ENCODE measurements around the gene C1RL. TPM values are rescaled to one million over a fixed set of nuclear protein-coding genes. Genes with fewer than 3 reads are reported as not detected.

Gene C1RL
- total RNA-seq, 1 experiment from 2014 or later: 72.9 TPM

DNA sequence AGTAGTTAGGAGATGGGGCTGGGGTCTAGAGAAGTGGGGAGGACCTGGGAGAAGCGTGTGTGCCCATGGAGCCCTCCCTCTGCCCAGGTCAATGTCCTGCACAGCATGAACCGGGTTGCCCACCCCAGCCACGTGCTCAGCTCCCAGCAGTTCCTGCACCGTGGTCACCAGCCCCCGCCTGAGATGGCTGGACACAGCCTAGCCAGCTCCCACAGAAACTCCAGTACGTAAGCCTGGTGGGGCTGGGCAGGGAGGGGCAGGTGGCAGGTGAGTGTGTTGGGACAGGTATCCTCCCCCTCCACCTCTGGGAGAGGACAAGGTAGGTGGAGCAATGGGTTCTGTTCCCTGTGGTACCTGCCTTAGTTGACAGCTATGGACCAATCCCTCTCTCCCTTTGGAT is 41.8 kb upstream of the C1RL start:
- Histone ChIP-seq H3K9me3 (ENCODE audit: insufficient read depth, low read depth) (no peaks in the 10 kb centered on the region), H4K20me1 (ENCODE audit: insufficient read depth) (no peaks in the 10 kb centered on the region), H2AFZ (no peak overlapping the region), H3F3A (ENCODE audit: insufficient read depth, low read depth) (peaks cover 33% of the 10 kb centered on the region), H3K4me3 (no peak overlapping the region), H3K27me3 (ENCODE audit: insufficient read depth, low read depth) (no peaks in the 10 kb centered on the region), H3K36me3 (ENCODE audit: low read depth) (peaks cover 6% of the 10 kb centered on the region; the same call in 1 of the 2 replicates), H3K79me2 (ENCODE audit: low read depth) (no peaks in the 10 kb centered on the region), H3K9me2 (ENCODE audit: insufficient read depth) (no peaks in the 10 kb centered on the region), H3K27ac (no peak overlapping the region), H3K4me1 (replicated peaks; ENCODE audit: insufficient read depth) (peaks cover 26% of the 10 kb centered on the region), H3K4me2 (no peak overlapping the region)
- TF ChIP-seq, protein P1, sequence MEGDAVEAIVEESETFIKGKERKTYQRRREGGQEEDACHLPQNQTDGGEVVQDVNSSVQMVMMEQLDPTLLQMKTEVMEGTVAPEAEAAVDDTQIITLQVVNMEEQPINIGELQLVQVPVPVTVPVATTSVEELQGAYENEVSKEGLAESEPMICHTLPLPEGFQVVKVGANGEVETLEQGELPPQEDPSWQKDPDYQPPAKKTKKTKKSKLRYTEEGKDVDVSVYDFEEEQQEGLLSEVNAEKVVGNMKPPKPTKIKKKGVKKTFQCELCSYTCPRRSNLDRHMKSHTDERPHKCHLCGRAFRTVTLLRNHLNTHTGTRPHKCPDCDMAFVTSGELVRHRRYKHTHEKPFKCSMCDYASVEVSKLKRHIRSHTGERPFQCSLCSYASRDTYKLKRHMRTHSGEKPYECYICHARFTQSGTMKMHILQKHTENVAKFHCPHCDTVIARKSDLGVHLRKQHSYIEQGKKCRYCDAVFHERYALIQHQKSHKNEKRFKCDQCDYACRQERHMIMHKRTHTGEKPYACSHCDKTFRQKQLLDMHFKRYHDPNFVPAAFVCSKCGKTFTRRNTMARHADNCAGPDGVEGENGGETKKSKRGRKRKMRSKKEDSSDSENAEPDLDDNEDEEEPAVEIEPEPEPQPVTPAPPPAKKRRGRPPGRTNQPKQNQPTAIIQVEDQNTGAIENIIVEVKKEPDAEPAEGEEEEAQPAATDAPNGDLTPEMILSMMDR (conservative IDR thresholded peaks at IDR 0.05): no peak
- no peak for TF ChIP-seq EZH2 (IDR thresholded peaks at IDR 0.05; ENCODE audit: low read depth)
- intact Hi-C loops (cut with micrococcal nuclease; ENCODE audit: unreplicated experiment): no loop called here
- DNase-seq: no peak
- ChIA-PET POLR2A (ENCODE audit: unreplicated experiment) (no interaction called here), CTCF (no interaction called here)
- BruUV-seq (replicated peaks): no TSS peak

DNA sequence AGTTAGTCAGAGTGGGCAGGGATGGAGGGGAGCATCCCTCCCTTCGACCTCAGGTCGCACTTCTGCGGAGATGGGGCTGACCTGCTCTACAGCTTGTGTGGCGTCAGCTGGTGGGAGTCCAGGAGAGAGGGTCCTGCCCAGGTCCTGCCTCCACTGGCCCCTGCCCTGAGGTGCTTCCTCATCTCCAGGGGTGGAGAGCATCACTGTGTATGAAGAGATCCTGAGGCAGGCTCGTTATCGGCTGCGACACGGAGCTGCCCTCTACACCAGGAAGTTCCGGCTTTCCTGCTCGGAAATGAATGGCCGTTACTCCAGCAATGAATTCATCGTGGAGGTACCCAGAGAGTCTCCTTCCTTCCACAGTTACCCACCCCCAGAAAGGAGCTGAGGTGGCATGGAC is 41.3 kb upstream of the C1RL start:
- no peak overlapping the region for H3K27ac ChIP-seq
- no peaks in the 10 kb centered on the region for H3K27me3 ChIP-seq (ENCODE audit: insufficient read depth, low read depth)
- TF ChIP-seq EZH2 (IDR thresholded peaks at IDR 0.05; ENCODE audit: low read depth): no peak
- TF ChIP-seq, protein P1 (conservative IDR thresholded peaks at IDR 0.05): no peak
- no peak for DNase-seq
- H3K4me1 ChIP-seq (replicated peaks; ENCODE audit: insufficient read depth): peaks cover 21% of the 10 kb centered on the region
- intact Hi-C loops (cut with micrococcal nuclease; ENCODE audit: unreplicated experiment): no loop called here
- peaks cover 6% of the 10 kb centered on the region; the same call in 1 of the 2 replicates for H3K36me3 ChIP-seq (ENCODE audit: low read depth)
- H3K9me2 ChIP-seq (ENCODE audit: insufficient read depth): no peaks in the 10 kb centered on the region
- no peak overlapping the region for H2AFZ ChIP-seq
- H3K4me2 ChIP-seq: no peak overlapping the region
- H4K20me1 ChIP-seq (ENCODE audit: insufficient read depth): no peaks in the 10 kb centered on the region
- peaks cover 28% of the 10 kb centered on the region for H3F3A ChIP-seq (ENCODE audit: insufficient read depth, low read depth)
- no peaks in the 10 kb centered on the region for H3K79me2 ChIP-seq (ENCODE audit: low read depth)
- ChIA-PET CTCF (no interaction called here), POLR2A (ENCODE audit: unreplicated experiment) (no interaction called here)
- no TSS peak for BruUV-seq (replicated peaks)
- H3K4me3 ChIP-seq: no peak overlapping the region
- H3K9me3 ChIP-seq (ENCODE audit: insufficient read depth, low read depth): no peaks in the 10 kb centered on the region

DNA sequence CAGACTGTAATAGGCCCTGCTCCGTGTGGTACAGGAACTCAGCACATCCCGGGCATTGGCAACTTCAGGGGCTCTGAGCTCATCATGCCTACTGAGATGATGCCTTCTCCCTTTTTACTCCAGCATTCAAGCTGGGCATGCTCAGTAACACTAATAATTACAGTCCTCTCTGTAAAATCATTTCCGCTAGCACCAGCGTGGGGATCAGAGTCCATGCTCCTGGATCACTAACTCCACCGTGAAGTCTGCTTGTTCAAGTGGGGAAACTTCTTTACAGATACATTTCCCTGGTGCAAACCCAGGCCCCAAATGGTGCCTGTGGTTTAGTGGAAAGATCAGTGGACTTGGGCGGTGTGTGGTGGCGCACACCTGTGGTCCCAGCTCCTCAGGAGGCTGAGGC is 37.9 kb upstream of the C1RL start:
- no peaks in the 10 kb centered on the region; the same call in 1 of the 2 replicates for H3F3A ChIP-seq (ENCODE audit: insufficient read depth, low read depth)
- no peak overlapping the region for H3K4me2 ChIP-seq
- H3K4me3 ChIP-seq: no peak overlapping the region
- ChIA-PET CTCF (no interaction called here), POLR2A (ENCODE audit: unreplicated experiment) (interaction anchor here (0.6 kb wide), 1 partner anchor 536 kb away, joined by 3 read pairs; no protein-coding TSS in a partner anchor)
- DNase-seq: no peak
- H3K27ac ChIP-seq: no peak overlapping the region
- no peaks in the 10 kb centered on the region for H3K79me2 ChIP-seq (ENCODE audit: low read depth)
- TF ChIP-seq, protein P1 (conservative IDR thresholded peaks at IDR 0.05): no peak
- TF ChIP-seq EZH2 (IDR thresholded peaks at IDR 0.05; ENCODE audit: low read depth): no peak
- no peaks in the 10 kb centered on the region for H3K9me2 ChIP-seq (ENCODE audit: insufficient read depth)
- no peaks in the 10 kb centered on the region for H3K4me1 ChIP-seq (replicated peaks; ENCODE audit: insufficient read depth)
- no TSS peak for BruUV-seq (replicated peaks)
- H4K20me1 ChIP-seq (ENCODE audit: insufficient read depth): no peaks in the 10 kb centered on the region; the same call in 1 of the 2 replicates
- peaks cover 6% of the 10 kb centered on the region; the same call in 1 of the 2 replicates for H3K36me3 ChIP-seq (ENCODE audit: low read depth)
- no peaks in the 10 kb centered on the region for H3K27me3 ChIP-seq (ENCODE audit: insufficient read depth, low read depth)
- intact Hi-C loops (cut with micrococcal nuclease; ENCODE audit: unreplicated experiment): no loop called here
- H3K9me3 ChIP-seq (ENCODE audit: insufficient read depth, low read depth): no peaks in the 10 kb centered on the region
- H2AFZ ChIP-seq: no peak overlapping the region

All from PC-9 (cell line).